T-helper 17 cell (primary cell): ENCODE results near the gene SEMA5A. TPM values are rescaled to one million over a fixed set of nuclear protein-coding genes. Genes with fewer than 3 reads are reported as not detected.

Experiments used
- ATAC-seq: fragments of 150-1000 bp; cut with Tn5 transposase; 2 replicates; pipeline ENCODE4 v1.10.0; 2021; ENCODE audit warnings: mild to moderate bottlenecking, moderate library complexity
- DNase-seq, 3 donors: peaks; one replicate each; pipeline versions ENCODE4 v3.0.0 to v3.0.0-alpha.2; 2020 to 2021
- H3K9me3 ChIP-seq: one replicate; pipeline ENCODE4 v1.7.0; 2013; ENCODE audit warnings: low read length, mild to moderate bottlenecking; ENCODE audit not compliant: control insufficient read depth, poor library complexity, severe bottlenecking
- H3K27ac Mint-ChIP-seq: one replicate; pipeline ENCODE4 v1.8.0; 2022; ENCODE audit warnings: mild to moderate bottlenecking, moderate library complexity, mixed read lengths
- H3K27me3 Mint-ChIP-seq: one replicate; pipeline ENCODE4 v1.8.0; 2022; ENCODE audit warnings: mixed read lengths
- H3K36me3 Mint-ChIP-seq: one replicate; pipeline ENCODE4 v1.8.0; 2022; ENCODE audit warnings: low read depth, mixed read lengths
- H3K4me1 Mint-ChIP-seq: one replicate; pipeline ENCODE4 v1.8.0; 2022; ENCODE audit warnings: mild to moderate bottlenecking, mixed read lengths
- H3K4me3 Mint-ChIP-seq: one replicate; pipeline ENCODE4 v1.8.0; 2022; ENCODE audit warnings: mild to moderate bottlenecking, moderate library complexity, mixed read lengths
- total RNA-seq, 4 donors: library from RNA in 2 of 4; stranded (reverse) in 2 of 4; gene quantifications; one replicate each; pipeline ENCODE4 v1.2.3 and lab custom pipeline; 2022 to 2026

The SEMA5A gene
- total RNA-seq, 2 donors from 2014 or later: 0.75 to 0.94 TPM

- no peaks in the 10 kb centered on the region for H3K9me3 ChIP-seq
- Mint-ChIP-seq H3K27ac (no peak overlapping the region), H3K4me3 (no peak overlapping the region), H3K27me3 (no peaks in the 10 kb centered on the region), H3K4me1 (no peaks in the 10 kb centered on the region), H3K36me3 (peaks cover 2% of the 10 kb centered on the region)
- no peak for DNase-seq
- no peak for ATAC-seq
Measured at GRCh38 chr5:9082996-9083395, 462.9 kb downstream of the SEMA5A start.

DNA sequence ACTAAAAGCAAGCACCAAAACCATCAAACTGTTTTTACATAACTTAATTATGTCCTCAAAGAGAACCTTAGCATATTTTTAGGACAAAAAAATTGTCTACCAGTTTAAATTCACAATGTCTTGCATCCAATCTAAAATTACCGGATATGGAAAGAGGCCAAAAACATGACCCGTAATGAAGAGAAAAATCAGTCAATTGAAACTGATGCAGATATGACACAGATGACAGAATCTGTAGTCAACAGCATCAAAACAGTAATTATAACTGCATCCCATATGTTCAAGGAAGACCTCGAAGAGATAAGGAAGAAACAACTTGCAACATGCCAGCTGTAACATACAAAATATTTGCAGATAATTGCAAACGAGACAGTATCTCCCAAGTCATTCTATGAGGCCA, 473.2 kb downstream of the SEMA5A start:
- no peaks in the 10 kb centered on the region for H3K36me3 Mint-ChIP-seq
- H3K27ac Mint-ChIP-seq: no peak overlapping the region
- H3K4me3 Mint-ChIP-seq: no peak overlapping the region
- ATAC-seq (no peak), DNase-seq (no peak)
- no peaks in the 10 kb centered on the region for H3K4me1 Mint-ChIP-seq
- H3K27me3 Mint-ChIP-seq: no peaks in the 10 kb centered on the region
- H3K9me3 ChIP-seq: no peaks in the 10 kb centered on the region

DNA sequence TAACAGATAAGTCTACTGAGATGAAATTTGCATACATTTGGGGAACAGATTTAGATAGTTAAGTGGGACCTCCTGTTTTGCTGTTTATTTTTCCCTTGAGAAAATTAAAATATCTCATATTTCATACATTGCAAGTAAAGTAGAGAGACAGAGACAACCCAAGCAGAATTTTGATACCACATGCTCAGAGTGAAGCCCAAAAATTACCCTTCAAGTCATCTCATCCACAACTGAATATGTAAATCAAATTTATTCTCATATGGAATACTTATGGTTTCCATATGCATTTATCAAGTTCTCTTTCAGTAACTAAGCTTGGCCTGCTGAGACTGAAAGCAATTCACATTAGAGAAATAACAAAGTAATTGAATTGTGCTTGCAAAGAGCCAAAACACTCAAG, 474.4 kb downstream of the SEMA5A start:
- ATAC-seq: no peak
- Mint-ChIP-seq H3K27me3 (no peaks in the 10 kb centered on the region), H3K4me3 (no peak overlapping the region), H3K36me3 (no peaks in the 10 kb centered on the region), H3K4me1 (no peaks in the 10 kb centered on the region), H3K27ac (no peak overlapping the region)
- H3K9me3 ChIP-seq: no peaks in the 10 kb centered on the region
- DNase-seq: no peak

- no peak overlapping the region for H3K4me3 Mint-ChIP-seq
- H3K27ac Mint-ChIP-seq: no peak overlapping the region
- H3K27me3 Mint-ChIP-seq: no peaks in the 10 kb centered on the region
- no peaks in the 10 kb centered on the region for H3K9me3 ChIP-seq
- no peak for ATAC-seq
- no peak for DNase-seq
- H3K4me1 Mint-ChIP-seq: no peaks in the 10 kb centered on the region
- no peaks in the 10 kb centered on the region for H3K36me3 Mint-ChIP-seq
Measured at GRCh38 chr5:9071074-9071473, 474.8 kb downstream of the SEMA5A start.

- Mint-ChIP-seq H3K27me3 (no peaks in the 10 kb centered on the region), H3K36me3 (no peaks in the 10 kb centered on the region), H3K27ac (no peak overlapping the region), H3K4me1 (no peaks in the 10 kb centered on the region), H3K4me3 (no peak overlapping the region)
- no peak for DNase-seq
- no peak for ATAC-seq
- no peaks in the 10 kb centered on the region for H3K9me3 ChIP-seq
Measured at GRCh38 chr5:9069650-9070049, 476.2 kb downstream of the SEMA5A start.

- H3K9me3 ChIP-seq: peaks cover 3% of the 10 kb centered on the region
- DNase-seq: no peak
- no peak overlapping the region for H3K27ac Mint-ChIP-seq
- no peaks in the 10 kb centered on the region for H3K4me1 Mint-ChIP-seq
- no peaks in the 10 kb centered on the region for H3K36me3 Mint-ChIP-seq
- H3K4me3 Mint-ChIP-seq: no peak overlapping the region
- ATAC-seq: no peak
- no peaks in the 10 kb centered on the region for H3K27me3 Mint-ChIP-seq
Measured at GRCh38 chr5:9067154-9067553, 478.7 kb downstream of the SEMA5A start.

DNA sequence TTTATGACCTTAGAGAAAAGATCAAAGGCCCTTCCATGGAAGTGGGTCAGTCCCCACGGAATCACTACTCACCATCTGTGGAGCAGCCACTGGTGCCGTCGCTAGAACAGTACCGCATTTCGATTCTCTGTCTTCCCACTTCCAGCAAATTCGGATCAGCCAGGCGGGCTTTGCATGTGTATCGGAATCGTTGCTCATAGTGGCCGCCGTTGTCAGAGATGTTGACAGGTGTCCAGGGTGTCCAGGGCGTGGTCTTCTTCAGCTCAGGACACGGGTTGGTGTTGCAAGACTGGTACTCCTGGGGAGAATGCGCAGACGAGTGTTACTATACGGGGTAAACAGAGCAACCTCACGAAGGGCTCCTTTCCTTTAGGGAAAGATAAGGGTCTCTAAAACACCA, 479.5 kb downstream of the SEMA5A start:
- no peaks in the 10 kb centered on the region for H3K27me3 Mint-ChIP-seq
- peaks cover 3% of the 10 kb centered on the region for H3K9me3 ChIP-seq
- H3K36me3 Mint-ChIP-seq: no peaks in the 10 kb centered on the region
- no peak overlapping the region for H3K4me3 Mint-ChIP-seq
- H3K4me1 Mint-ChIP-seq: no peaks in the 10 kb centered on the region
- no peak for DNase-seq
- no peak overlapping the region for H3K27ac Mint-ChIP-seq
- ATAC-seq: no peak

- H3K4me1 Mint-ChIP-seq: no peaks in the 10 kb centered on the region
- no peaks in the 10 kb centered on the region for H3K36me3 Mint-ChIP-seq
- no peak for DNase-seq
- no peak overlapping the region for H3K4me3 Mint-ChIP-seq
- ATAC-seq: no peak
- no peaks in the 10 kb centered on the region for H3K27me3 Mint-ChIP-seq
- no peak overlapping the region for H3K27ac Mint-ChIP-seq
- H3K9me3 ChIP-seq: peaks cover 3% of the 10 kb centered on the region
Measured at GRCh38 chr5:9063615-9064245, 482.1 kb downstream of the SEMA5A start.

GRCh38 chr5:9062873-9063272, 483.0 kb downstream of the SEMA5A start:
- H3K27ac Mint-ChIP-seq: no peak overlapping the region
- H3K36me3 Mint-ChIP-seq: no peaks in the 10 kb centered on the region
- H3K9me3 ChIP-seq: peaks cover 3% of the 10 kb centered on the region
- no peak overlapping the region for H3K4me3 Mint-ChIP-seq
- no peaks in the 10 kb centered on the region for H3K4me1 Mint-ChIP-seq
- ATAC-seq (no peak), DNase-seq (no peak)
- no peaks in the 10 kb centered on the region for H3K27me3 Mint-ChIP-seq

GRCh38 chr5:9059920-9060691, 485.8 kb downstream of the SEMA5A start:
- no peak for ATAC-seq
- Mint-ChIP-seq H3K4me1 (no peaks in the 10 kb centered on the region), H3K36me3 (no peaks in the 10 kb centered on the region), H3K27me3 (no peaks in the 10 kb centered on the region), H3K4me3 (no peak overlapping the region), H3K27ac (no peak overlapping the region)
- no peak for DNase-seq
- peaks cover 3% of the 10 kb centered on the region for H3K9me3 ChIP-seq

- H3K36me3 Mint-ChIP-seq: no peaks in the 10 kb centered on the region
- no peak for DNase-seq
- H3K9me3 ChIP-seq: peaks cover 3% of the 10 kb centered on the region
Measured at GRCh38 chr5:9058666-9059065, 487.2 kb downstream of the SEMA5A start.

GRCh38 chr5:9058161-9058560, 487.7 kb downstream of the SEMA5A start:
- Mint-ChIP-seq H3K4me1 (no peaks in the 10 kb centered on the region), H3K27me3 (no peaks in the 10 kb centered on the region), H3K27ac (no peak overlapping the region), H3K4me3 (no peak overlapping the region), H3K36me3 (no peaks in the 10 kb centered on the region)
- no peak for ATAC-seq
- H3K9me3 ChIP-seq: no peaks in the 10 kb centered on the region
- no peak for DNase-seq

More at GRCh38 chr5:9058666-9059065, 487.2 kb downstream of the SEMA5A start:
- no peaks in the 10 kb centered on the region for H3K27me3 Mint-ChIP-seq
- no peak overlapping the region for H3K27ac Mint-ChIP-seq
- H3K4me1 Mint-ChIP-seq: no peaks in the 10 kb centered on the region
- ATAC-seq: no peak
- no peak overlapping the region for H3K4me3 Mint-ChIP-seq

DNA sequence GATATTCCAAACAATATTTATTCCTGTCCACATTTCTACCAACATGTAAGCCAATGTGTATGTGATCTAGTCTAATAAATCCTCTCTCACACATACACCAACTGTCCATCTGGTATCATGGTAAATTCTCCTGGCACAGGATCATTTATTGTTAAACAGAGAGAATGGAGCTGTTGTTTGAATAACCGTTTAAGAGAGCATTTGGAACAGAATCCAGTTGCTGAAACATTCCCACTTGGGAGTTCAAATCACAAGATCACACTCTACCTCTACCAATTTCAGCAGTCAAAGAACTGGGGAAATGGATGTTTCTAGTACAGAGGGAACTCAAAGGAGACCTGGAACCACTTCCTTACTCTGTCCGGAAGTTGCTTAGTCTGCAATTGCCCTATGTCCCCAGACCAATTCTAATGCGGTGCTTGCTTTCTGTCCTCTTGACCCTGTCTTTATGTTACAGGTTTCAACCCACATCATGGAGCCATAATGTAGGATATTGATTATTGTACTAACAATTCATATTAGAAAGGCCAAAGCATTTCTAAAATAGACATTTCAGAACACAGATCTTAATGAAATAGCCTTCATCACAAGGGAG, 488.4 kb downstream of the SEMA5A start:
- no peaks in the 10 kb centered on the region for H3K4me1 Mint-ChIP-seq
- no peaks in the 10 kb centered on the region for H3K27me3 Mint-ChIP-seq
- DNase-seq (no peak), ATAC-seq (no peak)
- H3K27ac Mint-ChIP-seq: no peak overlapping the region
- H3K4me3 Mint-ChIP-seq: no peak overlapping the region
- H3K36me3 Mint-ChIP-seq: no peaks in the 10 kb centered on the region
- H3K9me3 ChIP-seq: no peaks in the 10 kb centered on the region

DNA sequence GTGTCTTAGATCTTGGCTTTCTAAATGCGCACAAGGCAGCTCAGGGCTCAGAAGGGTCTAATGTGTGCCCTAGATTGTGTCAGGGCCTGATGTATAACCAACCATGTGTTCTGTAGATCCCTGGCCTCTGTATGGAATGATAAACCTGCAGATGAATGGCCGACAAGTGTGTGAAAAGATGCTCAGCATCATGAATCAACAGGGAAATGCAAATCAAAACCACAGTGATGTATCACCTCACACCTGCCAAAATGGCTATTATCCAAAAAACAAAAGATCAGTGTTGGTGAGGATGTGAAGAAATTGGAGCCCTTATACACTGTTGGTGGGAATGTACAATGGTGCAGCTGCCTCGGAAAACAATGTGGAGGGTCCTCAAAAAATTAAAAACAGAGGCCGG, 489.8 kb downstream of the SEMA5A start:
- Mint-ChIP-seq H3K4me3 (no peak overlapping the region), H3K27me3 (no peaks in the 10 kb centered on the region), H3K27ac (no peak overlapping the region), H3K36me3 (no peaks in the 10 kb centered on the region), H3K4me1 (no peaks in the 10 kb centered on the region)
- no peak for DNase-seq
- no peaks in the 10 kb centered on the region for H3K9me3 ChIP-seq
- ATAC-seq: no peak
